NCI-H1092 (cell line): ENCODE measurements around the gene TMEM35B.
"Not testable (repeated sequence)": the region's sequence is repeated elsewhere in the genome, so short reads cannot be mapped to it uniquely, and the experiment has no call there.

Source experiments
- DNase-seq: peaks from one replicate; lab custom pipeline; 2025; lab: John Stamatoyannopoulos, UW

The TMEM35B gene

DNA sequence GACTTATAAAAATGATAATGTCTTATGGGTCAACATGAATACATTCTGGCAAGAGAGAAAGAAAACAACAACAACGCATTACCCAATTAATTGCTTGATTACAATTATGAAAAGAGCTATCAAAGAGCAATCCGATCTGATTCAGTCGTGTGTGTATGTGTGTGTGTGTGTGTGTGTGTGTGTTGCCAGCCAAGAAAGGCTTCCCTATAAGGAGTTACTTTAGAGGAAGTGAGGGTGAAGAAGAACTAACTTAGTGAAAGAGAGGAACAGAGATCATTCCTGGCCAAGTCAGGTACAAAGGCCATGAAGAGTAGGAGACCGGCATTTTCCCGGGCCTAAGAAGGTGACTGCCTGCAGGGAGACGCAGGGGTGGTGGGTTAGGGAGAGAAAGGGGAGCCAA, 9.4 kb downstream of the TMEM35B start:
- no peak for DNase-seq

DNA sequence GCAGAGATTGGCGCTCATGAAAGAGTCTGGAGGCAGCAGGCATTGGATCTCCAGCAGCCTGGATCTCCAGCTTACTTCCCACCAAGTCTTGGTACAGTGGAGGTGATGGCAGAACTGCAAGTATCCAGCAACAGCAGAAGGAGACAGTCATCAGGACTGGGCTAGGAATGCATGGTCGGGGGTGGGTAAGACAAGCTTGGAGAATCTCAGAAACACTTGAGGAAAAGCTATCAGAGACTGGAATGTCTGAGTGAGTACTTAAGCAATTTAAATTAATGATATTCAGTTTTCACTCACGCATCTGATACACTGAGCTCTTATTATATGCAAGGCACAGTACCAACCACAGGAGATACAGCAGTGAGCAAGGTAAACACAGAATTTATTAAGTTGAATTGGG, 9.8 kb downstream of the TMEM35B start:
- DNase-seq, result no peak

DNA sequence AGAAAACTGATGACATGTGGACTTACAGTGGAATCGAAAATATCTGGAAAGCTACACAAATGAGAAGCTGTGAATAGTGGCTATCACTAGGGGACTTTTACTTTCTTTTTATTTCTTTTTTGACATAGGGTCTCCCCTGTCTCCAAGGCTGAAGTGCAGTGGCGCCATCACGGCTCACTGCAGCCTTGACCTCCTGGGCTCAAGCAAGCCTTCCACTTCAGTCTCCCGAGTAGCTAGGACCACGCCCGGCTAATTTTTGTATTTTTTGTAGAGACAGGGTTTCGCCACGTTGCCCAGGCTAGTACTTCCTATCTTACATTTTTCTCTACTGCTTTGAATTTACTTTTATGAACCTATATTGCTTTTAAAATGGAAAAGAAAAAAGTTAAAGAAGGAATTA, 10.5 kb downstream of the TMEM35B start:
- no peak for DNase-seq

DNA sequence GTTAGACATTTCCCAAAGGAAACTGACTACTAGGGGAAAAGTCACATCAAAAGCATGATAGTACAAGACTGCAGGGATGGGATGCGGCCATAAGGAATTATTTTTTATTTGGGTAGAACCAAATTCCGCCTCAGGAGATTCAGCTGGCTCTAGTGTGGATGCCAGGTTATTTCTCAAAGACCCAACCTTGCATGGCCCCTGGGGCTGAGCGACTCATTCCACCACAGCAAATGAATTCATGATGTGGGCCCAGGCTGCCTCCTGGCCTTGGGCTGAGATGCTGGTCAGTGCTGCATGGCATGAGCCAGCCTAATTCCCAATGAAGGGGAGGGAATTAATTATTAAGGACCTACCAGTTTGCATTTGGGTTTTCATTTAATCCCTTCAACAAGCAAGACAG, 11.8 kb downstream of the TMEM35B start:
- no peak for DNase-seq

DNA sequence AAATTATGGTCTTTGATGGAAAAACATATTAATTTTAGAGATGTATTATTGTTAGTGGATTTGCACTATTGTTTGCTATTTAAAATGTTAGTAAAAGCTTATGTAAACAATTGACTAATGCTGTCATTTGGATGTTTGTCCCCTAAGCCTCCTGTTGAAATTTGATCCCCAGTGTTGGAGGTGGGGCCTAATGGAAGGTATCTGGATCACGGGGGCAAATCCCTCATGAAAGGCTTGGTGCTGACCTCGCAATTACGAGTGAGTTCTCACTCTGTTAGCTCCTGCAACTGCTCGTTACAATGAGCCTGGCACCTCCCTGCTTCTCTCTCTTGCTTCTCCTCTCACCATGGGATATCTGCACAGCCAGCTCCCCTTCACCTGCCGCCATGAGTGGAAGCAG, 14.3 kb downstream of the TMEM35B start:
- DNase-seq, result no peak

DNA sequence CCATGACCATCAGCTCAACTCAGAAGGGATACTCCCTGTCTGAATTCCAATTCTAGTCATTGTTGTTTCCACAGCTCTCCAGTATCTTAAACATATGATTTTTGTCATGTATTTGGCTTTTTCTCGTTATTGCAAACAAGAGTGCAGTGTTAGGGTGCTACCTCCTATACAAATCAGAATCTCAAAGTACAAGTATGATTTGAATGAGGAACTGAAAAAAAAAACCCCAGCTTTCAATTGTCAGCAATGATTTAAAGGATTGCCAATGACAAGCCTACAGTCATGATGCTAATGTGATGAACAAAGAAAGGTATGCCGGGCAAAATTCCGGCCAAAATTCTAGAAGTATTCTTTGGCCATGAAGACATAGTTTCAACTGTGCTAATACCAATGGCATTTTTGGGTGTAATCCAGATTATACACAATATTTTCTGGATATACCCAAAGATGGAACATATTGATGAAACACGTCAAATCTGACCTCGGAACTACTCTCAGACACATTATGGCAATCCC, 14.9 kb downstream of the TMEM35B start:
- DNase-seq, result no peak

DNA sequence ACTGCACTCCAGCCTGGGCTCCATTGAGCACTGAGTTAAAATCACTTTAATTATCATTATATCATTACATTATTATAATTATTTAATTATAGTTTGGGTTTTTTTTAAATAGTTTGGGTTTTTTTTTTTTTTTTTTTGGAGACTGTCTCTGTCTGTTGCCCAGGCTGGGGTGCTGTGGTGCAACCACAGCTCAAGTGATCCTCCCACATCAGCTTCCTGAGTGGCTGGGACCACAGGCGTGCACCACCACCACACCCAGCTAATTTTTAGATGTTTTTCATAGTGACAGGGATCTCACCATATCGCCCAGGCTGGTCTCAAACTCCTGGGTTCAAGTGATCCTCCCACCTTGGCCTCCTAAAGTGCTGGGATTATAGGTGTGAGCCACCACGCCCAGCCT, 16.9 kb downstream of the TMEM35B start:
- DNase-seq, result not testable (repeated sequence)

DNA sequence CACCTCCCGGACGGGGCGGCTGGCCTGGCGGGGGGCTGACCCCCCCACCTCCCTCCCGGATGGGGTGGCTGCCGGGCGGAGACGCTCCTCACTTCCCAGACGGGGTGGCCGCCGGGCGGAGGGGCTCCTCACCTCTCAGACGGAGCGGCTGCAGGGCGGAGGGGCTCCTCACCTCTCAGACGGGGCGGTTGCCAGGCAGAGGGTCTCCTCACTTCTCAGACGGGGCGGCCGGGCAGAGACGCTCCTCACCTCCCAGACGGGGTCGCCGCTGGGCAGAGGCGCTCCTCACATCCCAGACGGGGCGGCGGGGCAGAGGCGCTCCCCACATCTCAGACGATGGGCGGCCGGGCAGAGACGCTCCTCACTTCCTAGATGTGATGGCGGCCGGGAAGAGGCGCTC, 17.5 kb downstream of the TMEM35B start:
- not testable (repeated sequence) for DNase-seq

DNA sequence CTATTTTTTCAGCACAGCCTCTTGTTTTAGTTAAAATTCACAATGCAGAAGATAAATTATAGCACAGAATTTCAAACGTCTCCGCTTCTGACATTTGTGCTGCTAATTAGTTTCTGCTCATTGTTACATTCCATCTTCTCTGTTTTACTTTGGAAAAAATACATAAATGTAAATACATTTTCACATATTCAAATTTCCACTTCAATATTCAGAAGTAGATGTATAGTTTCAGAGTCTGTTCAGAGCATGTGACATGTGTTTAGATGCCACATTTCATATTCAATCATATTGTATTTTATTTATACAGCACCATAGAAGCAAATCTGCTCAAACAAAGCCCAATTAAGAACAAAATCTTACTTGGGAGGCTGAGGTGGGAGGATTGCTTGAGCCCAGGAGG, 19.6 kb downstream of the TMEM35B start:
- DNase-seq, result no peak

DNA sequence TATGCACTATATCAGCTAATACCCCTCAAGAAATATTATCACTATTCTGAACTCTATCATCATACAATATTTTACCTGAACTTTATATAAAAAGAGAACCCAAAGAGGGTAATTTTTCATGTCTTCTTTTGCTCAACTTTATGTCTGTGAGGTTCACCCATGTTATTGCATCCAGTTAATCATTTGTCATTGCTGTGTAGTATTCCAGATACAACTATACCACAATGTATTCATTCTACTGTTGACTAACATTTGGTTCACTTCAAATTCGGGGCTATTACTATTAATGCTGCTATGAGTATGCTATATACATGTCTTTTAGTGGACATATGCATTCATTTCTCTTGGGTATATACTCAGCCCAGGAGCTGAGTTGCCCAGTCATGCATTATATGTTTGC, 34.7 kb downstream of the TMEM35B start:
- no peak for DNase-seq

DNA sequence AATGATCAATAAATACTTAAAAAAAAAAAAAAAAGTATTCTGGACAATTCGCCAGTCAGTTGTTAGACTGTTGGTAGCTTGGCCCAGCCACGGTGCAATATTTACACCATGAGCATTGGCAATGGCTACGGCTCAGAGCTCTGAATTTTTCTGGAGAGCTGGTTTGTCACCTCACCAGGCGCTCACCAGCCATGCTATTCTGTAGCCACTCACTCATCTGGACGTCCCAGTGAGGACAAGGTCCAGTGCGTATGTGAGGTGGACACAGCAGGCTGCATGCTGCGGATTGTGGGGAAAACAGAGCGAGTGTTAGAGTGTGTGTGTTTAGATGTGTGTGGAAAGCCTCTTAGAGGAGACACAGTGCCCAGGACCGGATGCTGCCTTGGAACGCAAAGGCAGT, 36.4 kb downstream of the TMEM35B start:
- DNase-seq, result not testable (repeated sequence)

DNA sequence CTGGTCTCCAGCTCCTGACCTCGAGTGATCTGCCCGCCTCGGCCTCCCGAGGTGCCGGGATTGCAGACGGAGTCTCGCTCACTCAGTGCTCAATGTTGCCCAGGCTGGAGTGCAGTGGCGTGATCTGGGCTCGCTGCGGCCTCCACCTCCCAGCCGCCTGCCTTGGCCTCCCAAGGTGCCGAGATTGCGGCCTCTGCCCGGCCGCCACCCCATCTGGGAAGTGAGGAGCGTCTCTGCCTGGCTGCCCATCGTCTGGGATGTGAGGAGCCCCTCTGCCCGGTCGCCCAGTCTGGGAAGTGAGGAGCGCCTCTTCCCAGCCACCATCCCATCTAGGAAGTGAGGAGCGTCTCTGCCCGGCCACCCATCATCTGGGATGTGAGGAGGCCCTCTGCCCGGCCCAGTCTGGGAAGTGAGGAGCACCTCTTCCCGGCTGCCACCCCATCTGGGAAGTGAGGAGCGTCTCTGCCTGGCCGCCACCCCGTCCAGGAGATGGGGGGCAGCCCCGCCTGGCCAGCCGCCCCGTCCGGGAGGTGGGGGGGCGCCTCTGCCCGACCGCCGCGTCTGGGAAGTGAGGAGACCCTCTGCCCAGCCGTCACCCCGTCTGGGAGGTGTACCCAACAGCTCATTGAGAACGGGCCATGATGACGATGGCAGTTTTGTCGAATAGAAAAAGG, 37.4 kb downstream of the TMEM35B start:
- DNase-seq, result not testable (repeated sequence)

DNA sequence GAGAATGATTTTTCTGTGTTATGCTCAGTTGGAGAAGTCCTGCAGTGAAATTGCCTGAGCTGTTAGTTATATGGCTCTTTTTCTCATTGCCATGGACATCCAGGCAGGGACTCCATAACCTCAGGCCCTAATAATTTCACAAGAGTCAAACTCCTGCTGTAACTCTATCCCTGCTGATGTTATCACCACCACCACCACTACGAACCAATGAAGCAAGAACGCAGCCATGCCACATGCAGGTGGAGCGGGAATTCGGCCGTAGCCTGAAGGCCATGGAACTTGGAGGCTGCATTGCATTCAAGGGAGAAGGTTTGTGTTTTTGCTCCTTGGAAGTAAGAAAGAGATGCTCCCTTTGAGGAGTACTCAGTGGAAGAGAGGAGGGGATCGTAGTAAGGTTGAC, 38.9 kb downstream of the TMEM35B start:
- no peak for DNase-seq

DNA sequence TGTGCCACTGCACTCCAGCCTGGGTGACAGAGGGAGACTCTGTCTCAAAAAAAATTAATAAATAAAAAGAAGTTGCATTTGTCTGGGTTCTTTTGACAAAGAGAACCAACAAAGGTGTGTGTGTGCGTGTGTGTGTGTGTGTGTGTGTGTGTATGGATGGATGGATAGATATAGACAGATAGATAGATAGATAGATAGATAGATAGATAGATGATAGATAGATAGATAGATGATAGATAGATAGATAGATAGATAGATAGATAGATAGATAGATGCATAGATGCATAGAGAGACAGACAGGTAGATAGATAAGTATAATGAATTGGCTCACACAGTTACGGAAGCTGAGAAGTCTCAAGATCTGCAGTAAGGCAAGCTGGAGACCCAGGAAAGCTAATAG, 43.3 kb downstream of the TMEM35B start:
- DNase-seq, result not testable (repeated sequence)
